Jurkat, Clone E6-1 (cell line): Measurements from ENCODE around the gene SMAP1.

ENCODE experiments used
- DNase-seq: peaks from one replicate; pipeline ENCODE4 v3.0.0-alpha.2; 2011; ENCODE audit warnings: low read depth, low spot score
- H3K4me3 ChIP-seq: 2 replicates; pipeline ENCODE4 v1.5.1; 2011; ENCODE audit warnings: mild to moderate bottlenecking, low read length, control low read depth, moderate library complexity

The SMAP1 gene

DNA sequence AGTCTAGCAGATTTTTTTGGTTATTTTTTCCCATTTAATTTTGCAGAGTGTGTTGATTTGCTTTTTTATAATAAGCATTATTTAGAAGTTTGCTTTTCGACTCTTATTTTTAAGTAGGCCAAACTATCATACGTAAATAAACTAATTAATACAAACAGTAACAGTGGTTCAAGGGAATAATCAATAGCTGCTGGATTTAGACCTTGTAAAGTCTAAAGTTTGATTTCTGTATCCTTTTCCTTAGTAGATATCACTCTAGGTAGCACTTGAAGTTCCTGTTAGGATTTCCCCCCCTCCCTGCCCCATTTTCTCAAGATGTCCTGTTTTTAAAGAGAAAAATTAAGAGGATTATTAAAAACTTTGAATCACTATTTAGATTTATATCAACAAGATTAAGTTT lies 153.1 kb downstream of the SMAP1 start:
- DNase-seq: no peak
- H3K4me3 ChIP-seq: no peak overlapping the region

DNA sequence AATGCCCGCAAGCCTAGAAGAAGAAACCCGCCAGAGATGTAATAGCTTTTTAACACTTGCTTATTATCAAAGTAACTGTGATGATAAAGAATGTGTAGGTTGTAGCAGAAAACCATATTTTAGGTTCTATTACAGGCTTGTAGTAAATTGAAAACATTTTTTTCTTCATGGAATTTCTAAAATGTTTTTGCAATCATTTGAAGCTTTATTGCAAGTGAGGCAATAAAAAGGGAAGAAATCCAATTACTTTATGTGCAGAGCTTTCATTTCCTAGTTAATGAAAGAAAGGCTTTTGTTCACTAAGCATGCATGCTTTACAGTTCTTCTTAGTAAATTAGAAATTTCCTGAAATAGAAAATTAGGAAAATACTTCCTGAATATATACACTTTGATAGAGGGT lies 154.1 kb downstream of the SMAP1 start:
- no peak for DNase-seq
- no peak overlapping the region for H3K4me3 ChIP-seq

- H3K4me3 ChIP-seq: no peak overlapping the region
- DNase-seq: no peak
Observed at GRCh38 chr6:70823651-70824050, 156.0 kb downstream of the SMAP1 start.

DNA sequence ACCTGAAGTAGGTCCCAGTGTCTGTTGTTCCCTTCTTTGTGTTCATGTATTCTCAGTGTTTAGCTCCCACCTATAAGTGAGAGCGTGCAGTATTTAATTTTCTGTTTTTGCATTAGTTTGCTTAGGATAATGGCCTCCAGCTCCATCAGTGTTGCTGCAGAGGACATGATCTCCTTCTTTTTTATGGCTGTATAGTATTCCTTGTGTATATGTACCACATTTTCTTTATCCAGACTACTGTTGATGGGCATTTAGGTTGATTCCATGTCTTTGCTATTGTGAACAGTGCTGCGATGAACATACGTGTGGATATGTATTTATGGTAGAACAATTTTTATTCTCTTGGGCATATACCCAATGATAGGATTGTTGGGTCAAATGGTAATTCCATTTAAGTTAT lies 163.7 kb downstream of the SMAP1 start:
- no peak overlapping the region for H3K4me3 ChIP-seq
- no peak for DNase-seq

GRCh38 chr6:70834520-70834919 lies 166.8 kb downstream of the SMAP1 start:
- DNase-seq: no peak
- H3K4me3 ChIP-seq: no peak overlapping the region

DNA sequence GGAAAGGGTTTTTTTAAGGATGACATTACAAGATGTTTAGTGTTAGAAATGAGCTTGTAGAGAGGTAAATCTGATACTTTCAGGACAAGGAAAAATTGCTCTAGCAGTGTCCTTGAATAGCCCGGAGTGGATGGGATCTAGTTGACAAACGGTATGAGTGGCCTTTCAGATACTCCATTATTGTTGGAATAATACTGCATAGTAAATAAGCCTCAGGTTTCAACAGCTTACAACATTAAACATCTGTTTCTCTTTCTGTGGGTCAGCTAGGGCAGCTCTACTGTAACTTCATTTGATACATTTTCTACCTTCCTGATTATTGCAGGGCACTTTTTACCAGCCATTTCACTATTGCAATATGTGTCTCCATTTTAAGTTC lies 171.2 kb downstream of the SMAP1 start:
- H3K4me3 ChIP-seq: no peak overlapping the region
- no peak for DNase-seq

GRCh38 chr6:70839286-70840266 lies 171.9 kb downstream of the SMAP1 start:
- no peak overlapping the region for H3K4me3 ChIP-seq
- no peak for DNase-seq

DNA sequence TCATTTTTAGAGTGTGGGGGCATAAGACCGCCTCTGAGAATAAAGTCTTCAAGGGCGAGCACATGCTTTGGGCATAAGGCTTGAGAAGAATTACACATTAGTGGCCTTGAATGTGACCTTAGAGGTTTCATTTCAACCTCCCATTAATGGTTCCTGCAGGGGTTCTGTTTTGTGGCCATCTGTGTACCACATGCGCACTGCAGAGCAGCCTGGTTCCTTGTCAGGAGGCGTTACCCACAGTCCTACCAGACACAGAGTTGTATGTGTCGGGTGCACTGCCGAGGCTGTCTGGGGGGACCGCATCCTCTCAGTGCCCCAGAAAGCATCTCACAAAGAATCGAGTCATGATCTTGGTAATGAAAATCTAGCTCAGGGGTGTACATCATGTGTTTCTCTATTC lies 173.4 kb downstream of the SMAP1 start:
- DNase-seq: no peak

DNA sequence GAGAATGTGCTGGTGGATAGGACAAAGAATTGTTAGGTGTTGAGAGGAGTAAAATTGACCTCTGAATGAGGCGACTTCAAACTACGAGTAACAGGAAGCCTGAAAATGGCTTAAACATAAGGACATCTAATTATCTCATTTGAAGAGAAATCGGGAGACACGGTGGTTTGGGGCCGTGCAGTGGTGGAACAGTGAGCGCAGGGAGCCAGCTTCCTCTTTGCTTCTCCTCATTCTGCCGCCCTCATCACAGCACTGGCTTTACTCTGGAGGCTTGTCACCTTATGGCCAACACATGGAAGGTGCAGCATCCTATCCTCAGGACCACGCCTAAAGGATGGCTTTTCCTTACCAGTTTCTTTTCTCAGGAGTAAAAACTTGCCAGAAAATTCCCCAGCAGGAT lies 174.9 kb downstream of the SMAP1 start:
- no peak overlapping the region for H3K4me3 ChIP-seq
- no peak for DNase-seq

More for the DNA sequence above, 173.4 kb downstream of the SMAP1 start:
- no peak overlapping the region for H3K4me3 ChIP-seq

- H3K4me3 ChIP-seq: no peak overlapping the region
- DNase-seq: no peak
Observed at GRCh38 chr6:70843328-70843918, 175.7 kb downstream of the SMAP1 start.

DNA sequence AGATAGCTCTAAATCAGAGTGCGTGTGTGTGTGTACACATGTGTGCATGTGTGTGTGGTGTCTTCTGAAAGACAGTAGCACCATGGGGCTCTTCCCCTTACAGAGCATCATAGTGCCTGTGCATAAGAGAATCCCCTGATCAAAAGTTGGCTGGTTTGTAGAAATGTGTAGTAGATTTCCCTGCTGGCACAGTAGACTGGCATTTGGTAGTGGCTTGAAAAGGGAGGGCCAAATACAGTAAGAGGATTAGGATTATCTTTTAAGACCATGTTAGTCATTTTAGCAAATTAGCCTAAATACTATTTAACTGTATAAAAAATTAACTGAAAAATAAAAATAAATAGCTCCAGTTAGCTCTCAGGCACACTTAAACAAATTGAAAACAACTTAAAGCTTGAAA lies 176.6 kb downstream of the SMAP1 start:
- no peak for DNase-seq
- no peak overlapping the region for H3K4me3 ChIP-seq

- no peak overlapping the region for H3K4me3 ChIP-seq
- DNase-seq: no peak
Observed at GRCh38 chr6:70846207-70846835, 178.6 kb downstream of the SMAP1 start.

- DNase-seq: no peak
- H3K4me3 ChIP-seq: no peak overlapping the region
Observed at GRCh38 chr6:70847106-70848084, 179.7 kb downstream of the SMAP1 start.

GRCh38 chr6:70849348-70850069 lies 181.8 kb downstream of the SMAP1 start:
- no peak overlapping the region for H3K4me3 ChIP-seq
- no peak for DNase-seq

DNA sequence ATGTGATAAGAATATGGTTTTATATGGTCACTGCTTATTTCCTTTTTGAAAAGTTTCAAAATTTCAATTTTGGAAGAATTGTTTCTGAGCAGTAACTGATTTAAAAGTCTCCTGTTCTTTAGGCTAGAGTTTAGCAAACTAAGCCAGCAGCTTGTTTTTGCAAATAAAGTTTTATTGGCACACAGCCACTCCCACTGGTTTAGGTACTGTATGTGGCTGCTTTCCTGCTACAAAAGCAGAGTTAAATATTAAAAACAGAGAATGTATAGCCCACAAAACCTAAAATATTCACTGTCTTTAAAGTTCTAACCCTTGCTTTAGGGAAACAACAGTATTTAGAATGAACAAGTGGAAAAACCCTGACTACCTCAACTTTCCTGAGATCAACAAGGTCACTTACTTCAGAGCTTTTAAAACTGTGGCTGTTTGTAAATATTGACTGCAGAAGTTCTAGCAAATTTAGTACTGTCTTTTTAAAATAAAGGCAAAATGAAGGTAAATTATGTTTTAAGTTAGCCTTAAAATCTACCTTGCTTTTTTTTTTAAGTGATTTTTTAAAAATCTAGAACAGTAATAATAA lies 185.1 kb downstream of the SMAP1 start:
- no peak overlapping the region for H3K4me3 ChIP-seq
- no peak for DNase-seq

- no peak for DNase-seq
- H3K4me3 ChIP-seq: no peak overlapping the region
Observed at GRCh38 chr6:70857387-70858077, 189.8 kb downstream of the SMAP1 start.

GRCh38 chr6:70860045-70860444 lies 192.4 kb downstream of the SMAP1 start:
- no peak for DNase-seq
- H3K4me3 ChIP-seq: no peak overlapping the region

DNA sequence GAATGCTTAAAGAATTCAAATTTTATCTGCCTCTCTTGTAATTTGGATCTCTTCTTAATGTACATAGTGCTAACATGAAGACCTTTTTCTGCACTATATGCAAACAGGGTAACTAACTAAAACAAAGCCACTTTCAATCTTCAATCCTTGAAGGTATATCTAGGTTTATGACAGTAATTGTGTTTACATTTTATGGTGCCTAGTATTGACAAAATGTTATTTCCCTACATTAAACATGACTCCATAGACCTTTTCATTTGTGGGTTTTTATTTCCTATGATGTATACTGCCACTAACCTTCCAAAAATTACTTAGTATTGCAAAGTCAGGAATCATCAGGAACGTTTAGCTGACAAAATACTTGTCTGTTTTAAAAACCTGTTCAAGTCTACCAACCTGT lies 193.2 kb downstream of the SMAP1 start:
- H3K4me3 ChIP-seq: no peak overlapping the region
- no peak for DNase-seq
